ENCODE results near the gene SKI.

Gene SKI

DNA sequence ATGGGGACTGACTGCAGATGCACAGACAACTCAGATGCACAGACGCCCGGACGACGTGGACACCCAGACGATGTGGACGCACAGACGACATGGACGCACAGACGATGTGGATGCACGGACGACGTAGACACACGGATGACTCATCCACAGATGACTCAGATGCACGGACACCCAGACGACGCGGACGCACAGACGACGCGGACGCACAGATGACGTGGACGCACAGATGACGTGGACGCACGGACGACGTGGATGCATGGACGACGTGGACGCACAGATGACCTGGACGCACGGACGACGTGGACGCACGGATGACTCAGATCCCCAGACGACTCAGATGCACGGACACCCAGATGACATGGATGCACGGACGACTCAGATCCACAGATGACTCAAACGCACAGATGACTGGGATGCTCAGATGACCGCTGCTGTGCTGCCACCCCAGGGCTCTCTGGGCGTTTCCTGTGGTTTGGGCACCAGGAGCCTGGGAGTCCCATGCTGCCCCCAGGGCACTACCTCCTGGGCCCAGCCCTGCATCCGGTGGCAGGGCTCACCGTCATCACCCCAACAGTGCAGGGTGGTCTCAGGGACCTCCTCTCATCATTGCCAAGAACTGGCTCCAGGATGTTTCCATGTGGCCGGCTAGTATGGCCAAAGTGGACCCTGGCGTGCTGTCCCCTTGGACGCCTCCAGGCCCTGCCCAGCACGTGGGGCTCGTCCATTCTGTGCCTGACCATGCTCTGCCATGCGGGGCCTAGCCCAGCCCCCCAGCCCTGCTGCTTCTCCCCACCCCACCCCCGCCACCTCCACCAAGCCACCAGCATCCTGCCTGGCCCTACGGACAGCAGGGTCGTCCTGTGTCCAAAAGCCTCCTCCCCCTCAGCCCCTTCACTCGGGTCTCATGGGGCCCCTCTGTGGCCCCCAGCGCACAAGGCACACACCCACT is 47.5 kb upstream of the SKI start:
- no peak overlapping the region for H2AFZ ChIP-seq (ENCODE audit: low read length)
- DNase-seq (ENCODE audit: low spot score), result no peak
- peaks cover 0 to 2% of the 10 kb centered on the region in 2 donors for H3K9me3 ChIP-seq (replicated peaks in 1 of 2; ENCODE audit: control insufficient read depth in 2 of 2, insufficient read depth in 1 of 2, low read depth in 1 of 2, low read length in 2 of 2)
- no peaks in the 10 kb centered on the region for H3K27me3 ChIP-seq (ENCODE audit: control insufficient read depth in 3 of 3, insufficient read depth in 3 of 3, low read depth in 1 of 3, low read length in 3 of 3)
- H3K18ac ChIP-seq (ENCODE audit: low read length), result no peak overlapping the region
- H3K4me3 ChIP-seq (ENCODE audit: low read length in 2 of 2), result peak overlapping the region in 1 of 2 donors; percentile 37
- no peak overlapping the region for H3K4ac ChIP-seq (ENCODE audit: low read length)
- H2AK5ac ChIP-seq (ENCODE audit: low read depth, low read length), result peak overlapping the region; percentile 70
- H4K91ac ChIP-seq (ENCODE audit: low read depth, low read length, poor library complexity), result no peak overlapping the region
- H2BK5ac ChIP-seq (ENCODE audit: low read length), result no peak overlapping the region
- peaks cover 2 to 34% of the 10 kb centered on the region in 2 donors for H3K36me3 ChIP-seq (replicated peaks in 1 of 2; ENCODE audit: control insufficient read depth in 2 of 2, insufficient read depth in 2 of 2, low read length in 2 of 2)
- no CpG with 5 or more reads among the region's 58 CpGs for WGBS, 2 donors (ENCODE audit: extremely low coverage in 2 of 2, insufficient read length in 2 of 2, insufficient replicate concordance in 1 of 2)
- no peak overlapping the region for H4K8ac ChIP-seq (ENCODE audit: low read depth, low read length)
- H2BK15ac ChIP-seq (ENCODE audit: low read length), result no peak overlapping the region
- no peaks in the 10 kb centered on the region for H3K4me1 ChIP-seq (ENCODE audit: control insufficient read depth in 2 of 2, insufficient read depth in 1 of 2, low read depth in 1 of 2, low read length in 2 of 2)
- peak overlapping the region; percentile 47 for H2BK120ac ChIP-seq (ENCODE audit: low read depth, low read length)
- peak overlapping the region; percentile 73 for H3K14ac ChIP-seq (ENCODE audit: low read length)
- H3K23ac ChIP-seq (ENCODE audit: low read depth, low read length, poor library complexity), result peak overlapping the region; percentile 86
- no peak overlapping the region for H2BK12ac ChIP-seq (ENCODE audit: low read length)
- H3K27ac ChIP-seq (replicated peaks; ENCODE audit: low read length), result no peak overlapping the region
- H3K4me2 ChIP-seq (ENCODE audit: insufficient read depth, low read length, poor library complexity, severe bottlenecking), result no peak overlapping the region
- H3K9ac ChIP-seq (ENCODE audit: low read depth, low read length, poor library complexity), result peak overlapping the region; percentile 70
- peaks cover 15% of the 10 kb centered on the region for H3K79me1 ChIP-seq (ENCODE audit: low read depth, low read length)

GRCh38 chr1:2181271-2181670 is 46.8 kb upstream of the SKI start:
- peaks cover 2 to 33% of the 10 kb centered on the region in 2 donors for H3K36me3 ChIP-seq (replicated peaks in 1 of 2; ENCODE audit: control insufficient read depth in 2 of 2, insufficient read depth in 2 of 2, low read length in 2 of 2)
- H2BK120ac ChIP-seq (ENCODE audit: low read depth, low read length), result peak overlapping the region; percentile 47
- no peak overlapping the region for H3K27ac ChIP-seq (replicated peaks; ENCODE audit: low read length)
- whole genome bisulfite sequencing, 2 donors (ENCODE audit: extremely low coverage in 2 of 2, insufficient read length in 2 of 2, insufficient replicate concordance in 1 of 2), result no CpG with 5 or more reads among the region's 14 CpGs
- peak overlapping the region; percentile 21 for H3K9ac ChIP-seq (ENCODE audit: low read depth, low read length, poor library complexity)
- no peak for DNase-seq (ENCODE audit: low spot score)
- no peak overlapping the region for H3K4me3 ChIP-seq (ENCODE audit: low read length in 2 of 2)
- no peak overlapping the region for H2AK5ac ChIP-seq (ENCODE audit: low read depth, low read length)
- no peak overlapping the region for H3K4me2 ChIP-seq (ENCODE audit: insufficient read depth, low read length, poor library complexity, severe bottlenecking)
- H4K91ac ChIP-seq (ENCODE audit: low read depth, low read length, poor library complexity), result no peak overlapping the region
- H3K18ac ChIP-seq (ENCODE audit: low read length), result peak overlapping the region; percentile 48
- peak overlapping the region; percentile 89 for H3K14ac ChIP-seq (ENCODE audit: low read length)
- H2BK5ac ChIP-seq (ENCODE audit: low read length), result no peak overlapping the region
- no peak overlapping the region for H4K8ac ChIP-seq (ENCODE audit: low read depth, low read length)
- H3K4me1 ChIP-seq (ENCODE audit: control insufficient read depth in 2 of 2, insufficient read depth in 1 of 2, low read depth in 1 of 2, low read length in 2 of 2), result no peaks in the 10 kb centered on the region
- H3K27me3 ChIP-seq (ENCODE audit: control insufficient read depth in 3 of 3, insufficient read depth in 3 of 3, low read depth in 1 of 3, low read length in 3 of 3), result no peaks in the 10 kb centered on the region
- no peak overlapping the region for H2BK12ac ChIP-seq (ENCODE audit: low read length)
- H2AFZ ChIP-seq (ENCODE audit: low read length), result no peak overlapping the region
- no peak overlapping the region for H2BK15ac ChIP-seq (ENCODE audit: low read length)
- H3K79me1 ChIP-seq (ENCODE audit: low read depth, low read length), result peaks cover 13% of the 10 kb centered on the region
- H3K9me3 ChIP-seq (replicated peaks in 1 of 2; ENCODE audit: control insufficient read depth in 2 of 2, insufficient read depth in 1 of 2, low read depth in 1 of 2, low read length in 2 of 2), result peaks cover 0 to 2% of the 10 kb centered on the region in 2 donors
- no peak overlapping the region for H3K4ac ChIP-seq (ENCODE audit: low read length)
- H3K23ac ChIP-seq (ENCODE audit: low read depth, low read length, poor library complexity), result peak overlapping the region; percentile 73

GRCh38 chr1:2181752-2182151 is 46.4 kb upstream of the SKI start:
- no peak overlapping the region for H2BK12ac ChIP-seq (ENCODE audit: low read length)
- no peaks in the 10 kb centered on the region for H3K27me3 ChIP-seq (ENCODE audit: control insufficient read depth in 3 of 3, insufficient read depth in 3 of 3, low read depth in 1 of 3, low read length in 3 of 3)
- no peak overlapping the region for H3K18ac ChIP-seq (ENCODE audit: low read length)
- no peak overlapping the region for H3K9ac ChIP-seq (ENCODE audit: low read depth, low read length, poor library complexity)
- H3K4me1 ChIP-seq (ENCODE audit: control insufficient read depth in 2 of 2, insufficient read depth in 1 of 2, low read depth in 1 of 2, low read length in 2 of 2), result no peaks in the 10 kb centered on the region
- no peak overlapping the region for H3K23ac ChIP-seq (ENCODE audit: low read depth, low read length, poor library complexity)
- H2BK15ac ChIP-seq (ENCODE audit: low read length), result no peak overlapping the region
- no peak overlapping the region for H2BK5ac ChIP-seq (ENCODE audit: low read length)
- no CpG with 5 or more reads among the region's 11 CpGs for WGBS, 2 donors (ENCODE audit: extremely low coverage in 2 of 2, insufficient read length in 2 of 2, insufficient replicate concordance in 1 of 2)
- H3K14ac ChIP-seq (ENCODE audit: low read length), result no peak overlapping the region
- H4K8ac ChIP-seq (ENCODE audit: low read depth, low read length), result no peak overlapping the region
- H3K36me3 ChIP-seq (replicated peaks in 1 of 2; ENCODE audit: control insufficient read depth in 2 of 2, insufficient read depth in 2 of 2, low read length in 2 of 2), result peaks cover 6 to 33% of the 10 kb centered on the region in 2 donors
- H3K4ac ChIP-seq (ENCODE audit: low read length), result no peak overlapping the region
- DNase-seq (ENCODE audit: low spot score), result no peak
- peaks cover 0 to 2% of the 10 kb centered on the region in 2 donors for H3K9me3 ChIP-seq (replicated peaks in 1 of 2; ENCODE audit: control insufficient read depth in 2 of 2, insufficient read depth in 1 of 2, low read depth in 1 of 2, low read length in 2 of 2)
- no peak overlapping the region for H2BK120ac ChIP-seq (ENCODE audit: low read depth, low read length)
- no peak overlapping the region for H3K4me3 ChIP-seq (ENCODE audit: low read length in 2 of 2)
- no peak overlapping the region for H3K4me2 ChIP-seq (ENCODE audit: insufficient read depth, low read length, poor library complexity, severe bottlenecking)
- H3K79me1 ChIP-seq (ENCODE audit: low read depth, low read length), result peaks cover 13% of the 10 kb centered on the region
- no peak overlapping the region for H3K27ac ChIP-seq (replicated peaks; ENCODE audit: low read length)
- no peak overlapping the region for H2AK5ac ChIP-seq (ENCODE audit: low read depth, low read length)
- no peak overlapping the region for H2AFZ ChIP-seq (ENCODE audit: low read length)
- H4K91ac ChIP-seq (ENCODE audit: low read depth, low read length, poor library complexity), result no peak overlapping the region

DNA sequence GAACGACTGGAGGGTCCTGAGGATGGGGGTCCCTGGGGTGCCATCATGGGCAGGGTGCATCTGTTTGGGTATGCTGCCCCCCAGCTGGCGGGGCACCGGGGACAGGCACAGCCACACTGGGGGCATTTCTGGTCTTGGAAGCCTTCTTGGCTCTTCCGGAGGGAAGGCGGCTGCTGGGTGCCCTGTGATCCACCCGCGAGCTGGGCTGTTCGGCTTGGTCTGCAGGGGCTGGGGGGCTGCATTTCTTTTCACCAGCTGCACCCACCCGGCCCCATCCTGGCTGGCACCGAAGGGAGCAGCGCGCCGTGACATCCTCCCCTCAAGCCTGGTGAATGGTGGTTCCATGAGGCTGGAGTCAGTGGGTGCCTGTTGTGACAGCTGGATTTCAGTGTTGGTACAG is 45.7 kb upstream of the SKI start:
- Histone ChIP-seq H3K79me1 (ENCODE audit: low read depth, low read length) (peaks cover 13% of the 10 kb centered on the region), H2AK5ac (ENCODE audit: low read depth, low read length) (peak overlapping the region; percentile 61), H3K18ac (ENCODE audit: low read length) (no peak overlapping the region), H3K4me1 (ENCODE audit: control insufficient read depth in 2 of 2, insufficient read depth in 1 of 2, low read depth in 1 of 2, low read length in 2 of 2) (no peaks in the 10 kb centered on the region), H3K14ac (ENCODE audit: low read length) (no peak overlapping the region), H3K36me3 (replicated peaks in 1 of 2; ENCODE audit: control insufficient read depth in 2 of 2, insufficient read depth in 2 of 2, low read length in 2 of 2) (peaks cover 6 to 33% of the 10 kb centered on the region in 2 donors), H3K4me2 (ENCODE audit: insufficient read depth, low read length, poor library complexity, severe bottlenecking) (no peak overlapping the region), H4K91ac (ENCODE audit: low read depth, low read length, poor library complexity) (no peak overlapping the region), H2BK12ac (ENCODE audit: low read length) (no peak overlapping the region), H3K9ac (ENCODE audit: low read depth, low read length, poor library complexity) (no peak overlapping the region), H3K4ac (ENCODE audit: low read length) (no peak overlapping the region), H3K27ac (replicated peaks; ENCODE audit: low read length) (no peak overlapping the region), H2AFZ (ENCODE audit: low read length) (no peak overlapping the region), H3K4me3 (ENCODE audit: low read length in 2 of 2) (no peak overlapping the region), H2BK15ac (ENCODE audit: low read length) (no peak overlapping the region), H2BK5ac (ENCODE audit: low read length) (peak overlapping the region; percentile 66), H3K23ac (ENCODE audit: low read depth, low read length, poor library complexity) (no peak overlapping the region), H2BK120ac (ENCODE audit: low read depth, low read length) (no peak overlapping the region), H4K8ac (ENCODE audit: low read depth, low read length) (no peak overlapping the region), H3K9me3 (replicated peaks in 1 of 2; ENCODE audit: control insufficient read depth in 2 of 2, insufficient read depth in 1 of 2, low read depth in 1 of 2, low read length in 2 of 2) (peaks cover 0 to 2% of the 10 kb centered on the region in 2 donors), H3K27me3 (ENCODE audit: control insufficient read depth in 3 of 3, insufficient read depth in 3 of 3, low read depth in 1 of 3, low read length in 3 of 3) (no peaks in the 10 kb centered on the region)
- no peak for DNase-seq (ENCODE audit: low spot score)
- WGBS, 2 donors (ENCODE audit: extremely low coverage in 2 of 2, insufficient read length in 2 of 2, insufficient replicate concordance in 1 of 2), result no CpG with 5 or more reads among the region's 13 CpGs

All from neuronal stem cell (in vitro differentiated cells).